Right renal cortex interstitium (tissue), 3 donors: ENCODE data around the gene QRICH2. TPM values are rescaled to one million over a fixed set of nuclear protein-coding genes. Genes with fewer than 3 reads are reported as not detected.
A peak's percentile ranks its signal among the peaks of the same experiment; 100 is the strongest.
"Not testable (repeated sequence)": the region's sequence is repeated elsewhere in the genome, so short reads cannot be mapped to it uniquely, and the experiment has no call there.

Experiments used
- DNase-seq, 3 donors: peaks; one replicate each; pipeline ENCODE4 v3.0.0-alpha.2; 2013; ENCODE audit warnings: low read depth in 3 of 3, low spot score in 2 of 3
- polyA plus RNA-seq, 3 donors: library from polyadenylated mRNA; unstranded; fragments of 120-200 nt; gene quantifications; one replicate each; pipeline ENCODE4 v1.2.1, GENCODE V29; 2013; ENCODE audit not compliant: insufficient read length in 3 of 3

QRICH2 gene
- polyA plus RNA-seq, 3 donors = 4.2 to 5.0 (median 5.0) TPM

GRCh38 chr17:76268991-76269981 lies 38.8 kb downstream of the QRICH2 start:
- no peak for DNase-seq

DNA sequence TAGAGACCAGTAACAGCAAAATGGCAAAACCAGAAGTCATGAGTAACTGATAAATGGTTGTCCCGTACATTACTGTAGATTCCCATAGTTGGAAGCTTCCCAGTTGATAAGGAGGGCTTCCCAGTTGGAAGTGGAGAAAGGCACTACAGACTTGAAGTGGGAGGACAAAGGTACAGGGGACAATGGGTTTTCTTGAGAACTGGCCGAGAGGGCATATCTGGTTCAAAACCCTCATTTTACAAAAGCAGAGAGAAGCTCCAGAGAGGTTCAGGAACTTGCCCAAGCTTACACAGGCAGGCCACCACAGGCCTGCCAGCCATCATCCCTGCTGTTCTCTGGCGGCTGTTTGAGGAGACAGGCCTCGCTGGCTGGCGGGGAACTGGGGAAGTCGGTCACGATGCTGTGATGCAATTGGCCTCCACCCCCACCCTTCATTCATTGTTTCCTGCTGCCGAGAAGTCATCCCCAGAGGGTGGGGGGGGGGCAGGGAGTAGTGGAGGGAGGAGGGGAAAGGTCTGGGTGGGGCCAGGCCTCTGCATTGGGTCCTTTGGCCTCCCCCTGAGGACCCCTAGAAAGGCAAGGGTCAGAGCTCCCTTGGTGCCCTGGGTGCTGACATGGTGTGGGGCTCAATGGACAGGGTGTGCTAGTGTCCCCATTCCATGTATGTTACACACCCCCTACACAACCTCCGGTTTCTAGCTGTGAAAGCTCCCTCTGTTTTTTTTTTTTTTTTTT lies 39.9 kb downstream of the QRICH2 start:
- DNase-seq = no peak

DNA sequence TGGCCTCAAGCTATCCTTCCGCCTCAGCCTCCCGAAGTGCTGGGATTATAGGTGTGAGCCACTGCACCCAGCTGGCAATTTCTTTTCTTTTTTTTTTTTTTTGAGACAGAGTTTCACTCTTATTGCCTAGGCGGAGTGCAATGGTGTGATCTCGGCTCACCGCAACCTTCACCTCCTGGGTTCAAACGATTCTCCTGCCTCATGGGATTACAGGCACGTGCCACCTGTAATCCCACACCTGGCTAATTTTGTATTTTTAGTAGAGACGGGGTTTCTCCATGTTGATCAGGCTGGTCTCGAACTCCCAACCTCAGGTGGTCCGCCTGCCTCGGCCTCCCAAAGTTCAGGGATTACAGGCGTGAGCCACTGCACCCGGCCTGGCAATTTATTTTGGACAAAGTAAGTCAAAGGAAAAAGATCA lies 40.5 kb downstream of the QRICH2 start:
- not testable (repeated sequence) for DNase-seq

GRCh38 chr17:76267051-76267576 lies 41.0 kb downstream of the QRICH2 start:
- DNase-seq = no peak

DNA sequence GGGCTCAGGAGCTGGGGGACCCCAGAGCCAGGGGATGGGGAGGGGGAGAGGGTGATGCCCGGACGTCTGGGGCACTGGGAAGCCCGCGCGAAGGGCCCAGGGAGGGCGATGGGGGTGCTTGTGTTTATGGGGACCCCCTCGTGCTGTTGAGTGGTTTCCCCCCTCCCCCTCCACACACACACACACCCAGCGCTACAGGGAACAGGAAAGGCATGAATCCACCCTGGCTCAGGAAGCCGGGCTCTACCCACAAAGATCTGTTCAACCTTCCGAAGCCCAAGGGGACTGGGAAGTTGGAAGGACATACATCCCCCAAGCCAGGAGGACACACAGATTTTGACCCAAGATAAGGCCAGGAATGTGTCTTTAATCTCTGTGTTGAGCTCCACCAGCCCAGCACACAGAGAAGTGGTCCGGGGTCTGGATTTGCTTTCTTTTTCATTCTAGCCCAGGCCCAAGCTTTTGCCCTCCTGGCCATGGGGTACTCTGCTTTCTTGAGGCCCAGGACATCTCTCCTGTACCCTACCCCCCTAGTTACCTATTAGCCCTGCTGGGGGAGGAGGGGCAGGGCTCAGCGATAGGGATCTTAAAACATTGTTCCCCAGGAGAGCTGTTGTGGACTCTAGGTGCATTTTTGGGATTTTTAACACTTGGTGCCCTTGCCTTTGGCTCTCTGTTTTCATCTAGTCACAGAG lies 41.7 kb downstream of the QRICH2 start:
- DNase-seq = no peak

DNA sequence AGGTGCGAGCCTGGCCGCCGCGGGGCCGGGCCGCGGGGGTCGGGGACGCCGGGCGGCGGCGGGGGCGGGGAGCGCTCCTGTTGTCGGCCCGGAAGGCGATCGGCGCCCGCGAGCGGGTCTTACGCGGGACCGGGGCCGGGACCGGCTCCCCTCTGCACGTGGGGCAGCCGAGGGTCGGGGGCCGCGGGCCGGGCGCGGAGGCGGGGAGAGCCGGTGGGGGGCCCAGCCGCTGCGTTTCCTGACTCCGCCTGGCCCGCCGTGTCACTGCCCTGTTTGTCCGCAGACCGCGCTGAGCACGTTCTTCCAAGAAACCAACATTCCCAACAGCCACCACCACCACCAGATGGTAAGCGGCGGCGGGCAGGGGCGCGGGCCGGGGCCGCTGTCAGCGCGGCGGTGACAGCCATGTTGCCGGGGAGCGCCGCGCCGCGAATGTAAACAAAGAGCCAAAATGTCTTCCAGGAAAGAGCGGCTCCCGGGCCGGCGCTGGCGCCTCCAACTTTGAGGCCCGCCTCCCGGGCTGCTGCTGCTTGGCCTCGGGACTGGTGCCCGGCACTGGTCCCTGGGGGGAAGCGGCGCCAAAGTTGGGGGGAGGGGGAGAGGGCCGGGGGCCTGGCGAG lies 42.3 kb downstream of the QRICH2 start:
- DNase-seq = no peak

- DNase-seq = peak; percentile 88 to 97 (median 94)
These were observed 43.1 kb downstream of the QRICH2 start, which contains the start of gene UBALD2 for GRCh38 chr17:76264755-76265623. TSS of gene UBALD2 (plus strand) at chr17:76265348. CDS start at chr17:76265506, 158 bp downstream.

GRCh38 chr17:76264425-76264754 lies 43.7 kb downstream of the QRICH2 start:
- DNase-seq = no peak

GRCh38 chr17:76263896-76264295 lies 44.2 kb downstream of the QRICH2 start:
- DNase-seq = no peak

GRCh38 chr17:76262732-76263344 lies 45.2 kb downstream of the QRICH2 start:
- DNase-seq = no peak

DNA sequence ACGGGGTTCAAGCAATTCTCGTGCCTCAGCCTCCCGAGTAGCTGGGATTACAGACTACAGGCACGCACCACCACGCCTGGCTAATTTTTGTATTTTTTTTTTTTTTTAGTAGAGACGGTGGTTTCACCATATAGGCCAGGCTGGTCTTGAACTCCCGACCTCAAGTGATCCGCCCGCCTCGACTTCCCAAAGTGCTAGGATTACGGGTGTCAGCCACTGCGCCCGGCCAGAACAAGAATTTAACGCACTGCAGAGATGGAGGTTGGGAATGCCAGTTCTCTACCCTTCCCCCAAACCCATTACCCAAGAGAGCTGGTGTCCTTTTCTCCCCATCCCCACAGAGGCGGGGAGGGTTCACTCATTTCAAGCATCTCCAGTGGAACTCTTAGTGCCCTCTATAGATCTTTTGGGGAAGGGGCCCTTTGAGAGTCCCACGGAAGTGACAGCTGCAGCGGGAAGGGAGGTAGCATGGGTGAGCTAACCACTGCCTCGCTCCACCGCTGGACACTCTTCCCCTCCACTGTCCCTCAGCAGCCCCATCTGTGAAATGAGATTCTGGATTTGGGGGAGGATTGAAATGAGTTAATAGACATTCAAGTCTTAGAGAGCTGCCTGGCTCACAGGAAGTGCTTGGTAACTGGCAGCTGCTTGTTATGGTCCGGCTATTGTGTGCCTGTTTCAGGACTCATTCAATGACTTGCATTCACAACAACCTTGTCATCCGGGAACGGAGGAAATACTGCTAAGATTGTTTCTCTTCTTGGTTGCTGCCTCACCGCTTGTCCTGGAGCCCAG lies 46.5 kb downstream of the QRICH2 start:
- no peak for DNase-seq

DNA sequence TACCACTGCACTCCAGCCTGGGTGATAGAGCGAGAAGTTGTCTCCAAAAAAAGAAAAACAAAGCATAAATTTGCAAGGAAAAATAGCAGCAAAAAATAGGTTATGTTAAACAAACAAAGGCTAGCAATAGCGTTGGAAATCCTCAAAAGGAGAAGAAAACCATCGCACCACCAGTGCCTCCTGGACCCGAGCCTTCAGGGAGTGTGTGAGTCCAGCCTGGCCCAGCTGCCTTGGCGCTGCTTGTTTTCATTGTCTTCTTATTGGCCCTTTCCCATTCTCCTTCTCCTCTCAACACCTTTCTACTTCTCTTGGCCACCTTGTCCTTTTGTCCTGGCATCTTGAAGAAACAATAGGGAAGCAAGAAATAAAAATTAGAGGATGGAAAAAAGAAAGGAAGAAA lies 47.4 kb downstream of the QRICH2 start:
- DNase-seq = no peak

DNA sequence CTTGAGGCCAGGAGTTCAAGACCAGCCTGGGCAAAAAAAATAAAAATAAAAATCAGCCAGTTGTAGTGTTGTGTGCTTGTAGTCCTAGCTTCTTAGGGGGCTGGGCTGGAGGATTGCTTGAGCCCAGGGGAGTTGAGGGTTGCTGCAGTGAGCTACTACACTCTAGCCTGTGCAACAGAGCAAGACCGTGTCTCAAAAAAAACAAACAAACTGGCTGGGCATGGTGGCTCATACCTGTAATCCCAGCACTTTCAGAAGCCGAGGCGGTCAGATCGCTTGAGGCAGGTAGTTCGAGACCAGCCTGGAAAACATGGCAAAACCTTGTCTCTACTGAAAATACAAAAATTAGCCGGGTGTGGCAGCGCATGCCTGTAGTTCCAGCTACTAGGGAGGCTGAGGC lies 47.9 kb downstream of the QRICH2 start:
- no peak for DNase-seq

GRCh38 chr17:76256430-76257050 lies 51.5 kb downstream of the QRICH2 start:
- not testable (repeated sequence) for DNase-seq

GRCh38 chr17:76255801-76256429 lies 52.2 kb downstream of the QRICH2 start:
- no peak for DNase-seq

- no peak for DNase-seq
These were observed 53.8 kb downstream of the QRICH2 start for GRCh38 chr17:76254275-76254674.

GRCh38 chr17:76253841-76254240 lies 54.2 kb downstream of the QRICH2 start:
- no peak for DNase-seq
